ENCODE results near the gene USP24.

- TF ChIP-seq CTCF (IDR thresholded peaks at IDR 0.05): no peak
- TF ChIP-seq EZH2phosphoT487 (IDR thresholded peaks at IDR 0.05): no peak
- no peak for TF ChIP-seq EZH2 (IDR thresholded peaks at IDR 0.05)
Observed at GRCh38 chr1:55057956-55058298, 157.2 kb downstream of the USP24 start.
